ENCODE results near the gene SPPL2B.

The SPPL2B gene

GRCh38 chr19:2308114-2308556 is 20.3 kb upstream of the SPPL2B start, which contains the start of gene LINGO3:
Gene LINGO3, minus strand, starts transcription at chr19:2308154. Its CDS starts 16,378 bp downstream, at chr19:2291776.
- no peak within 1 kb of the TSS for H3K4me3 ChIP-seq (ENCODE audit: low read depth, low read length)
- no peak for DNase-seq (ENCODE audit: low read depth, low spot score)
- in situ Hi-C loops (cut with HindIII; ENCODE audit: low sequenced_read_pairs) = no loop called here
- no peak for TF ChIP-seq CTCF (IDR thresholded peaks at IDR 0.05; ENCODE audit: low read depth, low read length)

- in situ Hi-C loops (cut with HindIII; ENCODE audit: low sequenced_read_pairs) = no loop called here
- peak; percentile 45 for DNase-seq (ENCODE audit: low read depth, low spot score)
These were observed 18.6 kb upstream of the SPPL2B start for GRCh38 chr19:2309734-2310362.

GRCh38 chr19:2311093-2311492 is 17.4 kb upstream of the SPPL2B start:
- TF ChIP-seq CTCF (IDR thresholded peaks at IDR 0.05; ENCODE audit: low read depth, low read length) = no peak
- no peak for DNase-seq (ENCODE audit: low read depth, low spot score)
- in situ Hi-C loops (cut with HindIII; ENCODE audit: low sequenced_read_pairs) = no loop called here
- no peak overlapping the region for H3K4me3 ChIP-seq (ENCODE audit: low read depth, low read length)

More at GRCh38 chr19:2309734-2310362, 18.6 kb upstream of the SPPL2B start:
- H3K4me3 ChIP-seq (ENCODE audit: low read depth, low read length) = no peak overlapping the region
- TF ChIP-seq CTCF (IDR thresholded peaks at IDR 0.05; ENCODE audit: low read depth, low read length) = no peak

- no peak for TF ChIP-seq CTCF (IDR thresholded peaks at IDR 0.05; ENCODE audit: low read depth, low read length)
- no peak for DNase-seq (ENCODE audit: low read depth, low spot score)
- in situ Hi-C loops (cut with HindIII; ENCODE audit: low sequenced_read_pairs) = no loop called here
- H3K4me3 ChIP-seq (ENCODE audit: low read depth, low read length) = no peak overlapping the region
These were observed 15.5 kb upstream of the SPPL2B start for GRCh38 chr19:2312820-2313501.

- H3K4me3 ChIP-seq (ENCODE audit: low read depth, low read length) = no peak overlapping the region
- TF ChIP-seq CTCF (IDR thresholded peaks at IDR 0.05; ENCODE audit: low read depth, low read length) = no peak
- in situ Hi-C loops (cut with HindIII; ENCODE audit: low sequenced_read_pairs) = no loop called here
- no peak for DNase-seq (ENCODE audit: low read depth, low spot score)
These were observed 13.2 kb upstream of the SPPL2B start for GRCh38 chr19:2315121-2315817.

GRCh38 chr19:2315818-2316353 is 12.6 kb upstream of the SPPL2B start:
- peak; percentile 68 for TF ChIP-seq CTCF (IDR thresholded peaks at IDR 0.05; ENCODE audit: low read depth, low read length)
- in situ Hi-C loops (cut with HindIII; ENCODE audit: low sequenced_read_pairs) = no loop called here
- peak; percentile 50 for DNase-seq (ENCODE audit: low read depth, low spot score)
- no peak overlapping the region for H3K4me3 ChIP-seq (ENCODE audit: low read depth, low read length)
